NCI-H1105 (cell line): ENCODE results near the gene CACNA1B.

ENCODE experiments used
- DNase-seq: peaks from one replicate; lab custom pipeline; 2025; lab: John Stamatoyannopoulos, UW

Gene CACNA1B

DNA sequence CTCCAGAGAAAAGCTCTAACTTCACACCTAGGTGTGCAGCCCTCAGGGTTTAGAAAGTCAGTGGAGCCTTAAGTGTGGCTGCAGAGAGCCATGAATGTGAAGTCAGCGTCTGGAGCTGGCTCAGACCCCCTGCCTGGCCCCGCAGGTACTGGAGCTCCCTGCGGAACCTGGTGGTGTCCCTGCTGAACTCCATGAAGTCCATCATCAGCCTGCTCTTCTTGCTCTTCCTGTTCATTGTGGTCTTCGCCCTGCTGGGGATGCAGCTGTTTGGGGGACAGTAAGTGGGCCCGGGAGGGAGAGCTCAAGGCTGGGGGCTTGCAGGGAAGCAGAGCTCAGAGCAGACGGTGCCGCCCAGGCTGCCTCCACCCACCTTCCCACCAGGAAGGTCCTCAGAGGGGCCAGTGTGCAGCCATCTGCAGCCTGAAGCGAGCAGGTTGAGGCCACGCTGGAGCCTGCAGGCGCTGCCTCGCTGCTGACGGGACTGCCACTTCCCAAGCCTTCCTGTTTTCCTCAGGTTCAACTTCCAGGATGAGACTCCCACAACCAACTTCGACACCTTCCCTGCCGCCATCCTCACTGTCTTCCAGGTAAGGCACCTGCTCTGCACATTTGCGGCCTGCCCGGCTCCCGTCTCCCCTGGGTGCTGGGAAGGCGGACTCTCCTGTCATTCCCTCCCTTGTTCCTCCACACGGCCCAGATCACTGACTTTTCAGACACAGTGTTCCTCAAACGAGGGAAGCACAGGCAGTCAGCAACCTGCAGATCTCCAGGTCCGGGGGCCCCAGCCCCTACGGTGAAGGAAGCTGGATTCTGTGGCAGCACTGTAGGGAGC, 108.9 kb downstream of the CACNA1B start:
- DNase-seq = no peak

DNA sequence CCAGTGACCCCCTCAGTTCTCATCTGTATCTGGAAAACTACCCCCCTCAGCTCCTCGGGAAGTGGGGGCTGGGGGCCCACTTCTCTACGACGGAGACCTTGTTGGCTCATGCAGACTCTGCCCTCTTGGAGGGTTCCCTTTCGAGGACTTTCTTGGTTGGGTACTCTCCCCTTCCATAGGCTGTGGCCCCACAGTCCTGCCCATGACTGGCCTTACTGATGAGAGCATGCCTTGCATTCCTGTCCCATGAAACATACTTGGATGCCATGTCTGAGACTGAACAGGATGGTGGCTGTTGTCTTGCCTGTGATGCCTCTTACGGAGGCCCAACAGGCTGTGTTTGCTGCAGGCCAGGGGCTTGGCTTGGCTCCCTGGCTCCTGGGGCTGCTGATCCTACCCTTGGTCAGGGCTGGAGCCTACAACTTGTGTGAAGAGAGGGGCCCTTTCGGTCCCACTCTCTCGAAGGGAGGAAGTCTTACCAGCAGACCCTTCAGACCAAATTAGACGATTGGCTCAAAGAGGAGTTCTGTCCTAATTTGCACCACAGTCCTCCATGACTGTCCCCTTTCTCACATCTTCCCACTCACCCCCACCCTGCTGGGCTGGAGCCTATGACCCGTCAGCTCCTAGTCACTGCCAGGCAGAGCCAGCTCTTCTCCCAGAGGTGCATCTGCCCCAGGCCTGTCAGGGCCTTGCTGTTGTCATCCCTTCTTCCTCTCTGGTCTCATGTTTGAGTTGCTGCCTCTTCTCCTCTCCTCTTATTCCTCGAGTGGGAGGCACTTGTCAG, 109.9 kb downstream of the CACNA1B start:
- no peak for DNase-seq

- DNase-seq = no peak
These were observed 110.5 kb downstream of the CACNA1B start for GRCh38 chr9:137988051-137988450.

- DNase-seq = no peak
These were observed 111.1 kb downstream of the CACNA1B start for GRCh38 chr9:137988701-137989100.

DNA sequence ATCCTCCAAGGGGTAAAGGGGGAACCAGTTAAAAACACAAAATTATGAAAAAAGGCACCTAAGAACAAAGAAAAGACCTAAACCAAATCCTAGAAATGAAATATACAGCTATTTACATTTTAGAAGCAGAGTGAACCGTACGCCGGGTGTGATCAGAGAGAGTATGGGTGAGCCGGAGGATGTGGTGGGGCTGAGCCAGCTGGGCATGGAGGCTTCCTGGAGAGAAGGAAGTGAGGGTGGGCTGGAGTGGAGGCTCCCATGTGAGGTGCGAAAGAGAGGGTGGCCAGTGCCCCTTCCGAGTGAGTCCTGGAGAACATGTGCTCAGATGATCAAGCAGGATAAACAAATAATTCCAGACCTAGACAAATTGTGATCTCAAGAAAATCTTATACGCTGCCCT, 111.6 kb downstream of the CACNA1B start:
- DNase-seq = no peak

DNA sequence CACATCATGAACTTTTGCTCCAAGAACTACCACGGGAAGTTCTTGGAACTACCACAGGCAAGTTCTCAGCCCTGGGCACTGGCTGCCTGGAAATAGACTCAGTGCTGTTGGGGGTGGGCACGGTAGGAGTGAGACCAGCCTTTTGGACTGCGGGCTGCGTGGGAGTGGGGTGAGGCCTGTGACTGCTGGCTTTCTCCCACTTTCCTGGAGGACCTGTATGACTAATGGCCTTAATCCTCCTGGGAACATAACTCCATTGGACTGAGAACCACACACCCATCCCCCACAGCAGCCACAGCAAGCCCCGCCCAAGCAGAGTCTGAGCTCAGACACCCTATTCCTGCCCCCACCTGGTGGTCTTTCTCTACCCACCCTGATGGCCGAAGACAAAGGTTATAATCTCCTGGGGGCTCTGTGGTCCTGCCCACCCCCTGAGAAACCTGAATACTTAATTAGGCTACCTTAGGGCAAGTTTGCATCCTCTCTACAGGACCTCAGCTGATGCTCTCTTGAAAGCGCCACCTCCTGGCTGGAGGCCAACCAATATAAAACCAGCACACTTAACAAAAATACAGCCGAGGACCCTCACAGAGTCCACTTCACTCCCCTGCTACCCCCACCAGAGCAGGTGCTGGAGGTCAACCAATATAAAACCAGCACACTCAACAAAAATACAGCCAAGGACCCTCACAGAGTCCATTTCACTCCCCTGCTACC, 112.6 kb downstream of the CACNA1B start:
- DNase-seq = no peak

DNA sequence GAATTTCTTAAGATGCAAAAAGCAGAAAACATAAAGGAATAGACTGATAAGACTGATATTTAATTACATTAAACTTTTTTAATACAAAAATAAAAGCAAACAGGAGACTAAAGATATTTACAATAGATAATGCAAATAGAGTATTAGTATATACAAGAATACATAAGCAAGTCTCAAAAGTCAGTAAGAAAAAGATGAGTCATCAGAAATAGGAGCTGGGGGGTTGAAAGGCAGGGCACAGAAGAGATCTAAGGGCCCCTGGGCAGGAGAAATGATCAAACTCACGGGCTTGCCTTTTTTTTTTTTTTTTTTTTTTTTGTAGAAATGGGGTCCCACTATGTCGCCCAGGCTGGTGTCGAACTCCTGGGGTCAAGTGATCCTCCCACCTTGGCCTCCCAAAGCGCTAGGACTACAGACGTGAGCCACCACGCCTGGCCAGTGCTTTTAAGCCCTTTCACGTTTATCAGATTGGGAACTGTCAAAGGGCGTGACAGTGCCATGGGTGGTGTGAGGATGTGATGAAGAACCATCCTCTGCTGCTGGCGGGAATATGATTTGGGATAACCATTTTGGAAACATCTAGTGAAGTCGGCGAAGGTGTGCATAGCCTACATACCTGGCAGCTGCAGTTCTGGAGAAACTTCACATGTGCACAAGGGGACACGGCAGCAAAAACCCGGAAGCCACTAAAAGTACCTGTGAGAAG, 126.1 kb downstream of the CACNA1B start:
- DNase-seq = no peak

DNA sequence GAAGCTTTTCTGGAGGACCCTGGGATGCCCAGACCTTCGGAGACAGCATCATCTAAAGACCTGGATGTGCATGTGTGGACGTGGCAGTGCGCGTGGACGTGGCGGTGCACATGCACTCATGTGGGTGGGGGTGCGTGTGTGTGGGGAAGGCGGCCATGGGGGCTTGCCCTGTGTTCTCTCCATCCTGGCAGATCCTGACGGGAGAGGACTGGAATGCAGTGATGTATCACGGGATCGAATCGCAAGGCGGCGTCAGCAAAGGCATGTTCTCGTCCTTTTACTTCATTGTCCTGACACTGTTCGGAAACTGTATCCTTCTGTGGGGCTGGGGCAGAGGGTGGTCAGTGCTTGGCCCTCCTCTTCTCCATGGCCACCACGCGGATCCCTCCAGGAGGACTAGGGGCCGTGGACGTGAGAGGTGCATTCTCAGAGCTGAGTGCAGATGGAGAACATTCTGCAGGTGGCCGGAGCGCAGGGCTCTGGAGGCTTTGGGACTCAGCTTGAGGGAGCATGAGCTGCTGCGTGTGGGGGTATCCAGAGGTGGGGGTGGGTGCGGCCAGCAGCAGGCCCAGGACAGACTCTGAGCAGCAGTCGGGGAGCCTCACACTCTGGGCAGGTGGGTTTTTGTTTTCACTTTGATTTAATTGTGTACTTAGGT, 129.1 kb downstream of the CACNA1B start:
- no peak for DNase-seq

GRCh38 chr9:138007566-138007917, 130.0 kb downstream of the CACNA1B start:
- DNase-seq = no peak

GRCh38 chr9:138007918-138008841, 130.6 kb downstream of the CACNA1B start:
- DNase-seq = no peak

DNA sequence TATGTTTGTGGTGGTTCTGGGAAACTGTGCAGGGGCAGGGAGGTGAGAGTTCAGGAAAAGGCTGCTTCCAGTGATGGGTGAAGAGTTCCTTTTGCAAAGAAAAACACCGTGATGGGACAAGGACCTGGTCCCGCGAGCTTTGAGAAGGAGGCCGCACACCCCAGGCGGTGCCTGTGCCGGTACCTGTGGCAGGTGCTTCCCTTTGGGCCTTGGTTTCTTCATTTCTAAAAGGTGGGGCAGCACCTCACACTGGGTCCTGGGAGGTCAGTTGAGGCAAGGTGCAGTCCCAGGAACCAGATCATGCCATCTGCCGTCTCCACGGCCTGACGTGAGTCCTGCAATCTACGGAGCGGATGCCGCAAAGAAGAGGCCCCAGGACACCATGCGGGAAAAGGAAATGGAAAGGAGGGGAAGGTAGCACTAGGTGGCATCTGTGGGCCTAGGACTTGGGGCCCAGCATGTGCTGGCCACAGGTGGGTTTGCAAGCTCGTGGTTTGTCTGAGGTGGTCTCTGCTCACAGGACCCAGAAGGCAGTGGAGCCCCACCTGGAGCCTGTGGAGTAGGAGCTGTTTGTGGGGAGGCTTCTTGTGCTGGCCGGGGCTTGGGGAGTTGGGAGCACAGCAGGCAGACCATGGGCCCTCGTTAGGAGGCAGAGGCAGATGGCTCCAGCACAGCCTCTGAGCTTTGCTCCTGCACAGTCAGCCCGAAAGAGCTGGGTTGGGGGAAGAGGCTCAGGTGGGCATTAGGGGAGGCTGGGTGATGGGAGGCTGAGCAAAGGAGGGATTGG, 131.6 kb downstream of the CACNA1B start:
- DNase-seq = no peak

DNA sequence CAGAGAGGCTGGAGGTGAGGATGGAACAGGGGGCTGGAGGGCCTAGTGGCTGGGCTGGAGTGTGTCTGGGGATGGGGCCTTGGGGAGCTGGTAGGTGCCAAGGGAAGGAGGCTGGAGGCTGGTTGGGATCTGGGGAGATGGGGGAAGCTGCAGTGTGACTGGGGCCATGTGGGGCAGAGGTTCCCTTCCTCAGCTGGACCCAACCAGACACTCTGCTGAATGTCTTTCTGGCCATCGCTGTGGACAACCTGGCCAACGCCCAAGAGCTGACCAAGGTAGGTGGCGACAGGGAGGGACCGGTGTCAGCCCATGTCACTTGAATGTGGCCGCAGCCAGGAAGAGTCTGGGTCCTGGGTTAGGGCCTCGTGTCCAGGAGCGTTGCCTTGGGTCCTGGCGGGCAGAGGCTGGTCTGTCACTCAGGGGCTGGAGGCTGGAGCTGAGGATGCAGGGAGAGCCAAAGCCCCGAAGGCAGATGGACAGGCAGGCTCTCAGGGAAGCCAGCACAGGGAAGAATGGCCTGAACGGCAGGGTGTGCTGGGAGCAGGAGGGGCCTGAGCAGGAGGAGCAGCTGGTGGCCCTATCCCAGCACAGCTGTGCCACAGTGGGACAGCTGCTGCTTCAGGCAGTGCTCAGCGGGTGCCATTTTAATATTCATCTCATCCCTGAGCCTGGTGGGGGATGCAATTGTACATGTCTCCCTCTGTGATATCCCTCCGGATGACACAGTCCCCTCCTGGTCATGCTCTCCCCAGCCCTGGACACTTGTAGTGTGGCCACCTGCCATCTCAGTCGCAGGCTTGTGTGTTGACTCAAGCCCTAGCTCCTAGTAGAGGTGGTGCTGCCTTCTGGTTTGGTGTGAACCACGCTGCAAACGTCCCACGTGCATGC, 132.5 kb downstream of the CACNA1B start:
- no peak for DNase-seq

- DNase-seq = no peak
These were observed 133.3 kb downstream of the CACNA1B start for GRCh38 chr9:138010861-138011260.

- no peak for DNase-seq
These were observed 134.4 kb downstream of the CACNA1B start for GRCh38 chr9:138011951-138012500.

DNA sequence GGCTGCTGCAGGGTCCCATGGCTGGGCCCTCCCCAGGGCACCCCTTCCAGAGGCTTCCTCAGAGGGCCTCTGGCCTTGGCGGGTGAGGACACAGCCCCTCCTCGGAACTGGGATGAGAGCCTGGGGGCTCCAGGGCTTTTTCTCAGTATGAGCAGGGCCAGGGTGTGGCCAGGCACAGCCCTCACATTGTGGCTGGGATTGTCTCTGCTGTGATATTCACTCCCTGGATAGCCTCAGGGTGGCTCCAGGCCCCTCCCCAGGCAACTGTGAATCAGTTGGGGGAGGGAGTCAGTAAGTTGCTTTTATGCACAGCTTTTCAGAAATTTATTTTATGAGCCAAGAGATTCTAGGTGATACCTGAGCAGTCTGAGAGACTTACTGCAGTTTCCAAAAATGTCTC, 135.7 kb downstream of the CACNA1B start:
- DNase-seq = no peak

DNA sequence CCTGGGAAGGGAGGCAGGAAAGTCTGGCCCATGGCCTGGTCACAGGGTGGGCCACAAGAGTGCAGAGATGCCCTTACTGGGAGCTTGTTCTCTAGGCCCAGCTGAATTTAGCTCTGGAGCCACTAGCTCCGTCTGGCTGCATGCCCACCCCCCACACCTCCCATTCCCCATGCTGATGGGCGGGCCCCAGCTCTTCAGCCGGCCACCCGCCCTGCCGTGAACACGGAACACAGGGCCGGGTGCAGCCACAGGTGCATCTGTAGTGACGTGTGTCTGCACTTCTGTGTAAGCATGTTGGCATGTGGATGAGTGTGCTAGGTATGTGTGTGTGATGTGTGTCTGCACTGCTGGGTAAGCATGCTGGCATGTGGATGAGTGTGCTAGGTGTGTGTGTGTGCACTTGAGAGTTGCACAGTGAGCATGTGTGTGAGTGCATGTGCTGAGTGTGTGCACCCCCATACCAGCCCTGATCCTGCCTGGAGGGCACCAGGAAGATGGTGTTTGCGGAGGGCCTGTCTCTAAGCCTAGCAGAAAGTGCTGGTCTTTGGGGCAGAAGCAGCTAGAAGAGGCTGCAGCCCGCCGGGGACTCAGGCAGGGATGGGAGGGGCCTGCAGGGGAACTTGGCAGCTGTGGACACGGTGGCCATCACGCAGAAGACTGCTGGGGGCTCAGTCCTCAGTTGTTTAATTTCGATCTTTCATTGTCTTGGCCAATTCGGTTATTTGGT, 136.4 kb downstream of the CACNA1B start:
- DNase-seq = no peak

DNA sequence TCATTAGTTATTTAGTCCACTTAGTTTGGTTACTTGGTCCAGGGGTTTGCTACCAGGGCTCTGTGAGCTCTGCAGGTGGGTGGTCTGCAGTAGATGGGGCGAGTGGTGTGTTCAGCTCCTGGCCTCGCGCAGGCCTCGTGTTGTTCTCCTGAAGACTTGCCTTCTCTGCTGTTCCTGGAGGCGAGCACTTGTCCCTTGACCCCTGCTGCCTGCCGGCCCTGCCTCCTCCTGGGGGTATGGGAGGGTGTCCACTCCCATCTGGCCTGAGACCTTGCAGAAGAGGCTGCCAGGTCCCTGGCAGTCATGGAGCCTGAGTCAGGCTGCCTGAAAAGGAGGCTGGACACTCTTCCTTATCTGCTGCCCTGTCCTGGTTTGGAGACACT, 137.0 kb downstream of the CACNA1B start:
- DNase-seq = no peak
